OCI-LY7 (cell line): ENCODE data around the gene MSH3. TPM values are rescaled to one million over a fixed set of nuclear protein-coding genes. Genes with fewer than 3 reads are reported as not detected.

ENCODE experiments used
- BruUV-seq: library from RNA; stranded (reverse); fragments of 400-500 nt; replicated peaks from 2 replicates; lab custom pipeline; 2021; lab: Mats Ljungman, UMichigan
- CTCF ChIA-PET: fragments of 300-600 bp; sonication (Branson Sonifier 250); formaldehyde crosslinking; loops from one replicate; lab custom pipeline; 2022; ENCODE audit warnings: antibody characterized with exemption; ENCODE audit not compliant: unreplicated experiment; lab: Charles Lee
- POLR2A ChIA-PET: fragments of 300-600 bp; sonication (Branson Sonifier 250); formaldehyde crosslinking; loops from one replicate; lab custom pipeline; 2022; ENCODE audit warnings: antibody characterized with exemption; lab: Charles Lee
- DNase-seq: peaks from one replicate; pipeline ENCODE4 v3.0.0-alpha.2; 2015; ENCODE audit warnings: low spot score
- H2AFZ ChIP-seq: fragments of 200-600 bp; sonication (generic), shearing (Covaris generic); 2 replicates; pipeline ENCODE4 v1.6.1; 2014; ENCODE audit warnings: mild to moderate bottlenecking, antibody characterized with exemption, low read length, moderate library complexity
- H3K27ac ChIP-seq: fragments of 200-600 bp; sonication (generic); 2 replicates; pipeline ENCODE4 v1.5.1; 2014; ENCODE audit warnings: mixed run types, low read depth, mild to moderate bottlenecking, moderate library complexity, low read length, inconsistent platforms; ENCODE audit not compliant: poor library complexity, severe bottlenecking
- H3K36me3 ChIP-seq: fragments of 200-600 bp; sonication (generic); 2 replicates; pipeline ENCODE4 v1.6.1; 2014; ENCODE audit warnings: mild to moderate bottlenecking, antibody characterized with exemption, low read length, moderate library complexity, mixed read lengths; ENCODE audit not compliant: insufficient read depth
- H3K4me1 ChIP-seq: fragments of 200-600 bp; sonication (generic); 2 replicates; pipeline ENCODE4 v1.5.1; 2014; ENCODE audit warnings: mild to moderate bottlenecking, low read length; ENCODE audit not compliant: insufficient read depth, poor library complexity, severe bottlenecking
- H3K4me2 ChIP-seq: fragments of 200-600 bp; sonication (generic); 2 replicates; pipeline ENCODE4 v1.6.1; 2014; ENCODE audit warnings: mild to moderate bottlenecking, low read length
- H3K4me3 ChIP-seq: fragments of 200-600 bp; sonication (generic); 2 replicates; pipeline ENCODE4 v1.5.1; 2014; ENCODE audit warnings: mild to moderate bottlenecking, low read depth, low read length; ENCODE audit not compliant: poor library complexity, severe bottlenecking
- H3K79me2 ChIP-seq: fragments of 200-600 bp; sonication (generic); 2 replicates; pipeline ENCODE4 v1.6.1; 2016; ENCODE audit warnings: low read depth, mild to moderate bottlenecking, low read length, moderate library complexity, mixed read lengths; ENCODE audit not compliant: insufficient read depth
- H3K9me2 ChIP-seq: fragments of 200-600 bp; sonication (generic); 2 replicates; pipeline ENCODE4 v1.6.1; 2016; ENCODE audit warnings: mild to moderate bottlenecking, low read length, mixed read lengths; ENCODE audit not compliant: insufficient read depth
- H3K9me3 ChIP-seq: fragments of 200-600 bp; sonication (generic); 2 replicates; pipeline ENCODE4 v1.6.1; 2014; ENCODE audit warnings: mild to moderate bottlenecking, mixed run types, low read length, mixed read lengths
- H4K20me1 ChIP-seq: fragments of 200-600 bp; sonication (generic); 2 replicates; pipeline ENCODE4 v1.6.1; 2014; ENCODE audit warnings: mild to moderate bottlenecking, antibody characterized with exemption, low read length, moderate library complexity, mixed read lengths; ENCODE audit not compliant: insufficient read depth
- CTCF ChIP-seq: fragments of 200-600 bp; sonication (generic); conservative IDR thresholded peaks from 2 replicates; pipeline ENCODE4 v1.5.1; 2014; ENCODE audit warnings: mild to moderate bottlenecking, antibody characterized with exemption, low read length, moderate library complexity, mixed read lengths
- EZH2phosphoT487 ChIP-seq: fragments of 200-600 bp; sonication (generic); IDR thresholded peaks from 2 replicates; pipeline ENCODE4 v1.6.1; 2018; ENCODE audit warnings: low read depth, borderline replicate concordance, mild to moderate bottlenecking, mixed run types, antibody characterized with exemption, low read length, moderate library complexity, mixed read lengths
- intact Hi-C: fragments of 100-400 bp; cut with micrococcal nuclease; formaldehyde crosslinking; loops from one replicate; pipeline ENCODE4 v1.10.0; 2022; ENCODE audit not compliant: unreplicated experiment
- total RNA-seq, 2 experiments: library from RNA; depleted of rRNA in 1 of 2; stranded (reverse); fragments of >200 nt in 1 of 2; shearing (Covaris generic) in 1 of 2; gene quantifications; 2 replicates each; pipeline ENCODE4 v1.2.3, GENCODE V29; 2014 to 2022

MSH3 gene
- total RNA-seq, 2 experiments from 2014 or later = 15.4 to 28.3 TPM

- no peak overlapping the region for H3K4me3 ChIP-seq
- H3K4me1 ChIP-seq = no peaks in the 10 kb centered on the region
- no peaks in the 10 kb centered on the region for H3K9me2 ChIP-seq
- H3K36me3 ChIP-seq = peaks cover 71% of the 10 kb centered on the region
- no peaks in the 10 kb centered on the region for H3K9me3 ChIP-seq
- POLR2A ChIA-PET = interaction anchor here (0.7 kb wide), 1 partner anchor 1401 kb away, joined by 3 read pairs; no protein-coding TSS in a partner anchor
- H3K4me2 ChIP-seq = no peak overlapping the region
- DNase-seq = no peak
- H2AFZ ChIP-seq = no peak overlapping the region
- no peak for TF ChIP-seq EZH2phosphoT487
- TF ChIP-seq CTCF = no peak
- H4K20me1 ChIP-seq = no peaks in the 10 kb centered on the region
- no peak overlapping the region for H3K27ac ChIP-seq
- intact Hi-C loops = no loop called here
- BruUV-seq = no TSS peak
- CTCF ChIA-PET = no interaction called here
- H3K79me2 ChIP-seq = no peaks in the 10 kb centered on the region
Measured at GRCh38 chr5:80712919-80713318, 58.5 kb downstream of the MSH3 start.

GRCh38 chr5:80713631-80714030 lies 59.2 kb downstream of the MSH3 start:
- Histone ChIP-seq H2AFZ (no peak overlapping the region), H3K9me2 (no peaks in the 10 kb centered on the region), H3K4me2 (no peak overlapping the region), H3K27ac (no peak overlapping the region), H3K4me1 (no peaks in the 10 kb centered on the region), H3K4me3 (no peak overlapping the region), H3K9me3 (no peaks in the 10 kb centered on the region), H3K36me3 (peaks cover 73% of the 10 kb centered on the region), H3K79me2 (no peaks in the 10 kb centered on the region), H4K20me1 (no peaks in the 10 kb centered on the region)
- TF ChIP-seq EZH2phosphoT487 = no peak
- no peak for TF ChIP-seq CTCF
- ChIA-PET POLR2A (interaction anchor here (0.6 kb wide), 1 partner anchor 12 kb away, joined by 4 read pairs; no protein-coding TSS in a partner anchor), CTCF (no interaction called here)
- no peak for DNase-seq
- BruUV-seq = no TSS peak
- intact Hi-C loops = no loop called here

GRCh38 chr5:80714570-80715298 lies 60.3 kb downstream of the MSH3 start:
- H3K36me3 ChIP-seq = peaks cover 75% of the 10 kb centered on the region
- no peak overlapping the region for H3K4me3 ChIP-seq
- no peak overlapping the region for H3K27ac ChIP-seq
- H3K4me2 ChIP-seq = no peak overlapping the region
- TF ChIP-seq EZH2phosphoT487 (no peak), CTCF (no peak)
- no peak for DNase-seq
- H3K9me2 ChIP-seq = no peaks in the 10 kb centered on the region
- ChIA-PET CTCF (no interaction called here), POLR2A (interaction anchor here (0.5 to 1.5 kb wide), 3 partner anchors 16 to 765 kb away, joined by 3 to 7 read pairs (median 4); no protein-coding TSS in a partner anchor)
- no peaks in the 10 kb centered on the region for H3K79me2 ChIP-seq
- BruUV-seq = no TSS peak
- H4K20me1 ChIP-seq = no peaks in the 10 kb centered on the region
- H3K4me1 ChIP-seq = no peaks in the 10 kb centered on the region
- no peak overlapping the region for H2AFZ ChIP-seq
- no peaks in the 10 kb centered on the region for H3K9me3 ChIP-seq
- intact Hi-C loops = no loop called here
